Neuronal stem cell (in vitro differentiated cells): ENCODE results near the gene PPP1R7.

Experiments used
- DNase-seq: peaks from one replicate; pipeline ENCODE4 v3.0.0-alpha.2; 2013; ENCODE audit warnings: low spot score
- H2AFZ ChIP-seq: one replicate; pipeline ENCODE4 v1.6.1; 2013; ENCODE audit warnings: mild to moderate bottlenecking, low read length, inconsistent platforms
- H2AK5ac ChIP-seq: 2 replicates; pipeline ENCODE4 v1.6.1; 2013; ENCODE audit warnings: low read depth, mild to moderate bottlenecking, inconsistent platforms, low read length, moderate library complexity, mixed read lengths
- H2BK120ac ChIP-seq: 2 replicates; pipeline ENCODE4 v1.6.1; 2013; ENCODE audit warnings: low read depth, mild to moderate bottlenecking, inconsistent platforms, low read length, moderate library complexity, mixed read lengths
- H2BK12ac ChIP-seq: one replicate; pipeline ENCODE4 v1.6.1; 2013; ENCODE audit warnings: low read length, inconsistent platforms
- H2BK15ac ChIP-seq: 2 replicates; pipeline ENCODE4 v1.6.1; 2013; ENCODE audit warnings: mild to moderate bottlenecking, low read length, inconsistent platforms, mixed read lengths
- H2BK5ac ChIP-seq: one replicate; pipeline ENCODE4 v1.6.1; 2013; ENCODE audit warnings: inconsistent platforms, mild to moderate bottlenecking, low read length, moderate library complexity
- H3K14ac ChIP-seq: one replicate; pipeline ENCODE4 v1.6.1; 2013; ENCODE audit warnings: low read length, inconsistent platforms
- H3K18ac ChIP-seq: 2 replicates; pipeline ENCODE4 v1.6.1; 2013; ENCODE audit warnings: low read length, inconsistent platforms
- H3K23ac ChIP-seq: 2 replicates; pipeline ENCODE4 v1.6.1; 2013; ENCODE audit warnings: low read depth, mild to moderate bottlenecking, mixed read lengths, low read length, inconsistent platforms; ENCODE audit not compliant: poor library complexity
- H3K27ac ChIP-seq: replicated peaks from 3 replicates; pipeline ENCODE4 v1.5.1; 2013; ENCODE audit warnings: low read length, inconsistent platforms
- H3K27me3 ChIP-seq, 3 experiments: 2 replicates each; pipeline ENCODE4 v1.6.1; 2013; ENCODE audit warnings: low read length in 3 of 3, mild to moderate bottlenecking in 2 of 3, inconsistent platforms in 1 of 3, low read depth in 1 of 3, mixed read lengths in 1 of 3, moderate library complexity in 1 of 3; ENCODE audit not compliant: control insufficient read depth in 3 of 3, insufficient read depth in 3 of 3
- H3K36me3 ChIP-seq, 2 donors: replicated peaks in 1 of 2; 2 replicates each; pipeline ENCODE4 v1.6.1; 2013; ENCODE audit warnings: low read length in 2 of 2; ENCODE audit not compliant: control insufficient read depth in 2 of 2, insufficient read depth in 2 of 2
- H3K4ac ChIP-seq: 2 replicates; pipeline ENCODE4 v1.6.1; 2013; ENCODE audit warnings: inconsistent platforms, mild to moderate bottlenecking, low read length, moderate library complexity
- H3K4me1 ChIP-seq, 2 donors: 1 replicate in 1 of 2; 2 replicates in 1 of 2; pipeline ENCODE4 v1.6.1; 2013; ENCODE audit warnings: low read length in 2 of 2, low read depth in 1 of 2; ENCODE audit not compliant: control insufficient read depth in 2 of 2, insufficient read depth in 1 of 2
- H3K4me2 ChIP-seq: one replicate; pipeline ENCODE4 v1.6.1; 2013; ENCODE audit warnings: mild to moderate bottlenecking, low read length, inconsistent platforms; ENCODE audit not compliant: insufficient read depth, poor library complexity, severe bottlenecking
- H3K4me3 ChIP-seq, 2 donors: 2 replicates each; pipeline ENCODE4 v1.5.1; 2013; ENCODE audit warnings: low read length in 2 of 2, mild to moderate bottlenecking in 2 of 2, inconsistent platforms in 1 of 2, moderate library complexity in 1 of 2
- H3K79me1 ChIP-seq: one replicate; pipeline ENCODE4 v1.6.1; 2013; ENCODE audit warnings: low read depth, mild to moderate bottlenecking, inconsistent platforms, low read length, moderate library complexity
- H3K9ac ChIP-seq: one replicate; pipeline ENCODE4 v1.6.1; 2013; ENCODE audit warnings: mild to moderate bottlenecking, low read depth, low read length, inconsistent platforms; ENCODE audit not compliant: poor library complexity
- H3K9me3 ChIP-seq, 2 donors: replicated peaks in 1 of 2; 2 replicates each; pipeline versions ENCODE3 to v1.6.1; 2013; ENCODE audit warnings: low read length in 2 of 2, mild to moderate bottlenecking in 2 of 2, inconsistent platforms in 1 of 2, low read depth in 1 of 2, mixed read lengths in 1 of 2, moderate library complexity in 1 of 2; ENCODE audit not compliant: control insufficient read depth in 2 of 2, insufficient read depth in 1 of 2
- H4K8ac ChIP-seq: one replicate; pipeline ENCODE4 v1.6.1; 2013; ENCODE audit warnings: low read depth, mild to moderate bottlenecking, inconsistent platforms, low read length, moderate library complexity
- H4K91ac ChIP-seq: one replicate; pipeline ENCODE4 v1.6.1; 2013; ENCODE audit warnings: low read length, low read depth, mild to moderate bottlenecking, inconsistent platforms; ENCODE audit not compliant: poor library complexity
- WGBS, 2 donors: extraction: QIAGEN DNeasy Blood & Tissue Kit; methylation state at CpG; one replicate each; pipeline ENCODE4 v1.1.7; 2013; ENCODE audit warnings: missing lambda C conversion rate in 2 of 2, mixed read lengths in 1 of 2; ENCODE audit not compliant: insufficient read length in 2 of 2, insufficient replicate concordance in 1 of 2; ENCODE audit errors: extremely low coverage in 2 of 2; 5-methylcytosine and 5-hydroxymethylcytosine counted together

The PPP1R7 gene

GRCh38 chr2:241225545-241225944 lies 75.3 kb downstream of the PPP1R7 start:
- Histone ChIP-seq H4K8ac (no peak overlapping the region), H3K27ac (no peak overlapping the region), H4K91ac (no peak overlapping the region), H2BK120ac (no peak overlapping the region), H3K9ac (no peak overlapping the region), H3K4me1 (peaks cover 3 to 7% of the 10 kb centered on the region in 2 donors), H3K27me3 (no peaks in the 10 kb centered on the region), H2BK15ac (no peak overlapping the region), H3K14ac (no peak overlapping the region), H2AFZ (no peak overlapping the region), H3K36me3 (peaks cover 41 to 49% of the 10 kb centered on the region in 2 donors), H2BK12ac (no peak overlapping the region), H3K18ac (no peak overlapping the region), H2AK5ac (no peak overlapping the region), H2BK5ac (no peak overlapping the region), H3K79me1 (peaks cover 7% of the 10 kb centered on the region), H3K23ac (no peak overlapping the region), H3K4me2 (no peak overlapping the region), H3K9me3 (peaks cover 0 to 2% of the 10 kb centered on the region in 2 donors), H3K4ac (no peak overlapping the region), H3K4me3 (no peak overlapping the region)
- WGBS, 2 donors: no CpG with 5 or more reads among the region's 16 CpGs
- no peak for DNase-seq

- Histone ChIP-seq H3K9me3 (peaks cover 0 to 2% of the 10 kb centered on the region in 2 donors), H3K79me1 (peaks cover 7% of the 10 kb centered on the region), H4K91ac (no peak overlapping the region), H2BK120ac (no peak overlapping the region), H3K23ac (no peak overlapping the region), H2BK12ac (no peak overlapping the region), H3K9ac (no peak overlapping the region), H2AFZ (no peak overlapping the region), H2AK5ac (no peak overlapping the region), H3K18ac (peak overlapping the region; percentile 71), H3K4me2 (no peak overlapping the region), H3K4ac (no peak overlapping the region), H3K27ac (peak overlapping the region; percentile 25), H4K8ac (no peak overlapping the region), H2BK5ac (no peak overlapping the region), H2BK15ac (no peak overlapping the region), H3K4me3 (peak overlapping the region in 1 of 2 donors; percentile 43), H3K27me3 (no peaks in the 10 kb centered on the region), H3K36me3 (peaks cover 43 to 54% of the 10 kb centered on the region in 2 donors), H3K14ac (no peak overlapping the region), H3K4me1 (peaks cover 3 to 7% of the 10 kb centered on the region in 2 donors)
- WGBS, 2 donors: no CpG with 5 or more reads among the region's 16 CpGs
- DNase-seq: no peak
Measured at GRCh38 chr2:241225983-241226382, 75.7 kb downstream of the PPP1R7 start.

- WGBS, 2 donors: no CpG with 5 or more reads among the region's 19 CpGs
- H4K8ac ChIP-seq: no peak overlapping the region
- H2BK5ac ChIP-seq: no peak overlapping the region
- H3K23ac ChIP-seq: no peak overlapping the region
- no peak overlapping the region for H2AFZ ChIP-seq
- H3K4me1 ChIP-seq: peaks cover 3 to 7% of the 10 kb centered on the region in 2 donors
- H2BK15ac ChIP-seq: no peak overlapping the region
- H3K9me3 ChIP-seq: peaks cover 0 to 2% of the 10 kb centered on the region in 2 donors
- no peak overlapping the region for H3K18ac ChIP-seq
- H3K27me3 ChIP-seq: no peaks in the 10 kb centered on the region
- H3K4me3 ChIP-seq: no peak overlapping the region
- no peak overlapping the region for H2BK12ac ChIP-seq
- H2AK5ac ChIP-seq: no peak overlapping the region
- no peak overlapping the region for H3K14ac ChIP-seq
- peaks cover 7% of the 10 kb centered on the region for H3K79me1 ChIP-seq
- H3K4ac ChIP-seq: no peak overlapping the region
- peaks cover 47 to 64% of the 10 kb centered on the region in 2 donors for H3K36me3 ChIP-seq
- H3K27ac ChIP-seq: no peak overlapping the region
- no peak overlapping the region for H3K4me2 ChIP-seq
- no peak overlapping the region for H2BK120ac ChIP-seq
- no peak for DNase-seq
- H3K9ac ChIP-seq: peak overlapping the region; percentile 44
- H4K91ac ChIP-seq: no peak overlapping the region
Measured at GRCh38 chr2:241226723-241227572, 76.7 kb downstream of the PPP1R7 start.

DNA sequence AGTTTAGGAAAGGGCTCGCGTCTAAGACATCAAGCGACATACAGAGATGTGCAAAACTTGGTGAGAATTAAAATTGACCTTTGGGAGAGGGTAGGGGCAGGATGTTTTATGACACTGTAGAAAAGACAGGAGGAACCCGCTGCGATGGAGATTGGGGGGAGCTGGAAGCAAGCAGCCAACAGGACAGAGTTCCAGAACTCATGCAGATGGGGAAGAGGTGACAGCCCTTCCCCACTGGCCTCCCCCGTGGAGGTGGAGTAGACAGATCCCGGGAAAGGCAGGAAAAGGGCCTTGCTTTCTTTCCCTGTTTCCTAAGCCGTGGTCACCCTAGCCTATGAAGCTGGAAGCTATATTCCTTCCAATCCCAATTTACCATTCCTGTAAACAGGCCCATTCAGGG lies 77.3 kb downstream of the PPP1R7 start:
- WGBS, 2 donors: no CpG with 5 or more reads among the region's 8 CpGs
- H3K27me3 ChIP-seq: no peaks in the 10 kb centered on the region
- peaks cover 48 to 70% of the 10 kb centered on the region in 2 donors for H3K36me3 ChIP-seq
- DNase-seq: no peak
- H2BK12ac ChIP-seq: no peak overlapping the region
- H3K9me3 ChIP-seq: peaks cover 0 to 2% of the 10 kb centered on the region in 2 donors
- no peak overlapping the region for H3K4ac ChIP-seq
- H2AK5ac ChIP-seq: no peak overlapping the region
- no peak overlapping the region for H3K9ac ChIP-seq
- no peak overlapping the region for H2AFZ ChIP-seq
- no peak overlapping the region for H3K4me3 ChIP-seq
- H3K27ac ChIP-seq: no peak overlapping the region
- H3K79me1 ChIP-seq: peaks cover 7% of the 10 kb centered on the region
- no peak overlapping the region for H3K4me2 ChIP-seq
- H3K4me1 ChIP-seq: peaks cover 3 to 7% of the 10 kb centered on the region in 2 donors
- H2BK120ac ChIP-seq: no peak overlapping the region
- no peak overlapping the region for H4K8ac ChIP-seq
- no peak overlapping the region for H3K18ac ChIP-seq
- H3K14ac ChIP-seq: no peak overlapping the region
- H4K91ac ChIP-seq: no peak overlapping the region
- no peak overlapping the region for H2BK15ac ChIP-seq
- no peak overlapping the region for H2BK5ac ChIP-seq
- no peak overlapping the region for H3K23ac ChIP-seq
